SK-N-SH (cell line): ENCODE measurements around the gene RPL27. TPM values are rescaled to one million over a fixed set of nuclear protein-coding genes. Genes with fewer than 3 reads are reported as not detected.
A peak's percentile ranks its signal among the peaks of the same experiment; 100 is the strongest.

ENCODE experiments used
- CTCF ChIA-PET: fragments of 300-600, 350-600 bp; formaldehyde crosslinking; extraction: SDS; loops from one replicate; lab custom pipeline; 2021; lab: Yijun Ruan, JAX
- POLR2A ChIA-PET: fragments of 350-600 bp; sonication (Branson Sonifier 250); formaldehyde crosslinking; extraction: SDS; loops from one replicate; lab custom pipeline; 2020; ENCODE audit warnings: antibody characterized with exemption, inconsistent platforms; lab: Yijun Ruan, JAX
- DNase-seq: peaks from one replicate; pipeline ENCODE4 v3.0.0; 2012
- H2AFZ ChIP-seq: fragments of 200-600 bp; sonication (generic); 2 replicates; pipeline ENCODE4 v1.8.1; 2016; ENCODE audit warnings: antibody characterized with exemption, mild to moderate bottlenecking, low read depth
- H3F3A ChIP-seq: fragments of 200-600 bp; sonication (generic); replicated peaks from 2 replicates; pipeline ENCODE3; 2016; ENCODE audit warnings: antibody characterized with exemption, mild to moderate bottlenecking; ENCODE audit not compliant: insufficient read depth
- H3K27ac ChIP-seq, 2 experiments: fragments of 200-500 bp in 1 of 2; fragments of 200-600 bp in 1 of 2; sonication (Bioruptor generic) in 1 of 2; sonication (generic), shearing (Covaris generic) in 1 of 2; 2 replicates each; pipeline versions ENCODE4 v1.5.1 to v1.6.1; 2014 to 2016; ENCODE audit warnings: low read depth in 2 of 2, inconsistent platforms in 1 of 2, low read length in 1 of 2, mild to moderate bottlenecking in 1 of 2, mixed read lengths in 1 of 2
- H3K27me3 ChIP-seq: fragments of 200-600 bp; sonication (generic), shearing (Covaris generic); 2 replicates; pipeline ENCODE4 v1.6.1; 2016; ENCODE audit warnings: mixed run types; ENCODE audit not compliant: insufficient read depth
- H3K36me3 ChIP-seq, 2 experiments: fragments of 200-500 bp in 1 of 2; fragments of 200-600 bp in 1 of 2; sonication (Bioruptor generic) in 1 of 2; sonication (generic) in 1 of 2; replicated peaks in 1 of 2; 2 replicates each; pipeline versions ENCODE3 to v1.5.1; 2014 to 2016; ENCODE audit warnings: low read length in 1 of 2, mild to moderate bottlenecking in 1 of 2; ENCODE audit not compliant: insufficient read depth in 2 of 2, control insufficient read depth in 1 of 2
- H3K4me1 ChIP-seq, 2 experiments: fragments of 200-500 bp in 1 of 2; fragments of 200-600 bp in 1 of 2; sonication (Bioruptor generic) in 1 of 2; sonication (generic), shearing (Covaris generic) in 1 of 2; 2 replicates each; pipeline versions ENCODE4 v1.5.1 to v1.6.1; 2014 to 2016; ENCODE audit warnings: low read depth in 1 of 2, low read length in 1 of 2, mixed run types in 1 of 2; ENCODE audit not compliant: insufficient read depth in 2 of 2, control insufficient read depth in 1 of 2
- H3K4me2 ChIP-seq: fragments of 200-600 bp; sonication (generic), shearing (Covaris generic); 2 replicates; pipeline ENCODE4 v1.6.1; 2017; ENCODE audit warnings: mixed run types
- H3K4me3 ChIP-seq, 2 experiments: fragments of 200-500 bp in 1 of 2; fragments of 200-600 bp in 1 of 2; sonication (Bioruptor generic) in 1 of 2; sonication (generic), shearing (Covaris generic) in 1 of 2; 2 replicates each; pipeline versions ENCODE4 v1.5.1 to v1.8.1; 2014 to 2016; ENCODE audit warnings: low read depth in 2 of 2, inconsistent platforms in 1 of 2, low read length in 1 of 2, mild to moderate bottlenecking in 1 of 2, mixed read lengths in 1 of 2, moderate library complexity in 1 of 2
- H3K79me2 ChIP-seq: fragments of 200-600 bp; sonication (generic); 2 replicates; pipeline ENCODE4 v1.8.1; 2017; ENCODE audit warnings: mild to moderate bottlenecking; ENCODE audit not compliant: insufficient read depth
- H3K9ac ChIP-seq: fragments of 200-600 bp; sonication (generic); 2 replicates; pipeline ENCODE4 v1.6.1; 2017; ENCODE audit warnings: mixed run types
- H3K9me2 ChIP-seq: fragments of 200-600 bp; sonication (generic); 2 replicates; pipeline ENCODE4 v1.6.1; 2017; ENCODE audit warnings: mixed run types
- H3K9me3 ChIP-seq: fragments of 200-600 bp; sonication (generic); 2 replicates; pipeline ENCODE4 v1.6.1; 2017; ENCODE audit warnings: mixed run types, mild to moderate bottlenecking, moderate library complexity
- H4K20me1 ChIP-seq: fragments of 200-600 bp; sonication (generic); 2 replicates; pipeline ENCODE4 v1.6.1; 2017; ENCODE audit warnings: mild to moderate bottlenecking, mixed run types; ENCODE audit not compliant: insufficient read depth
- CHD2 ChIP-seq: fragments of 150-350 bp; IDR thresholded peaks from 2 replicates; pipeline ENCODE4 v1.6.1; 2018; ENCODE audit warnings: low read length; ENCODE audit not compliant: partially characterized antibody
- ELF1 ChIP-seq: IDR thresholded peaks from 2 replicates; pipeline ENCODE4 v1.4.0; 2012
- FOSL2 ChIP-seq: IDR thresholded peaks from 2 replicates; pipeline ENCODE4 v1.4.0; 2012; ENCODE audit warnings: low read depth, mild to moderate bottlenecking, moderate library complexity, borderline replicate concordance
- FOXM1 ChIP-seq: IDR thresholded peaks from 2 replicates; pipeline ENCODE4 v1.4.0; 2012; ENCODE audit warnings: low read depth, mild to moderate bottlenecking
- JUND ChIP-seq: IDR thresholded peaks from 2 replicates; pipeline ENCODE4 v1.4.0; 2012
- MXI1 ChIP-seq: IDR thresholded peaks from 2 replicates; pipeline ENCODE4 v1.6.1; 2012; ENCODE audit warnings: mild to moderate bottlenecking, low read depth, low read length, improper control_type of control experiment
- NFIC ChIP-seq: IDR thresholded peaks from 2 replicates; pipeline ENCODE4 v1.4.0; 2012; ENCODE audit warnings: borderline replicate concordance
- POLR2AphosphoS5 ChIP-seq: IDR thresholded peaks from 2 replicates; pipeline ENCODE4 v1.6.1; 2012; ENCODE audit warnings: low read depth, low read length
- RXRA ChIP-seq: IDR thresholded peaks from 2 replicates; pipeline ENCODE4 v1.4.0; 2012; ENCODE audit warnings: low read depth, mild to moderate bottlenecking, borderline replicate concordance
- TCF12 ChIP-seq: IDR thresholded peaks from 2 replicates; pipeline ENCODE4 v1.4.0; 2012
- TEAD4 ChIP-seq: IDR thresholded peaks from 2 replicates; pipeline ENCODE4 v1.4.0; 2012; ENCODE audit warnings: mild to moderate bottlenecking, borderline replicate concordance; ENCODE audit not compliant: insufficient read depth
- USF1 ChIP-seq: IDR thresholded peaks from 2 replicates; pipeline ENCODE4 v1.4.0; 2012; ENCODE audit warnings: low read depth, borderline replicate concordance
- USF2 ChIP-seq: fragments of 150-350 bp; IDR thresholded peaks from 2 replicates; pipeline ENCODE4 v1.6.1; 2017; ENCODE audit warnings: antibody characterized with exemption, low read length, low read depth, borderline replicate concordance
- ZBTB33 ChIP-seq: IDR thresholded peaks from 2 replicates; pipeline ENCODE4 v1.4.0; 2012; ENCODE audit warnings: low read depth, borderline replicate concordance
- WGBS: methylation state at CpG from one replicate; pipeline ENCODE4 v1.1.6; 2017; ENCODE audit warnings: low lambda C conversion rate; 5-methylcytosine and 5-hydroxymethylcytosine counted together
- polyA plus RNA-seq, 3 experiments: library from polyadenylated mRNA; depleted of rRNA; stranded (reverse); fragments of >200 nt; gene quantifications; 2 replicates each; pipeline ENCODE4 v1.2.3, GENCODE V29; 2012

The RPL27 gene
- polyA plus RNA-seq, 1 of the 3 experiments (the other 2 are of a cell fraction), result 6,383 TPM

GRCh38 chr17:42989726-42990652 lies 8.2 kb upstream of the RPL27 start:
- TF ChIP-seq NFIC (no peak), FOSL2 (peak; percentile 15; the same call in 1 of the 2 replicates)
- ChIA-PET CTCF (no interaction called here), POLR2A (no interaction called here)
- H3K27me3 ChIP-seq, result no peaks in the 10 kb centered on the region
- H3K4me3 ChIP-seq, result no peak overlapping the region
- H3K4me1 ChIP-seq, result peaks cover 0 to 11% of the 10 kb centered on the region in 2 experiments; a peak in 1 of 4 replicates
- H3K27ac ChIP-seq, result peak overlapping the region in 1 of 2 experiments; percentile 17; a peak in 1 of 4 replicates
- DNase-seq, result no peak
- no peaks in the 10 kb centered on the region for H3K9me2 ChIP-seq
- peaks cover 21% of the 10 kb centered on the region for H3F3A ChIP-seq
- peaks cover 64 to 69% of the 10 kb centered on the region in 2 experiments for H3K36me3 ChIP-seq
- no peaks in the 10 kb centered on the region for H4K20me1 ChIP-seq
- H3K4me2 ChIP-seq, result no peak overlapping the region
- WGBS, result 66% methylated on average over 6 of the region's 6 CpGs
- H3K9me3 ChIP-seq, result no peaks in the 10 kb centered on the region
- peaks cover 19% of the 10 kb centered on the region for H3K79me2 ChIP-seq
- no peak overlapping the region for H2AFZ ChIP-seq
- H3K9ac ChIP-seq, result no peak overlapping the region

GRCh38 chr17:42991471-42991870 lies 6.7 kb upstream of the RPL27 start:
- H3K36me3 ChIP-seq, result peaks cover 56 to 60% of the 10 kb centered on the region in 2 experiments
- H3K9me2 ChIP-seq, result no peaks in the 10 kb centered on the region
- TF ChIP-seq RXRA (no peak), CHD2 (no peak), JUND (no peak), TCF12 (no peak), FOSL2 (no peak), TEAD4 (no peak), USF1 (no peak), MXI1 (no peak), ZBTB33 (no peak), USF2 (no peak), ELF1 (no peak), FOXM1 (no peak), POLR2AphosphoS5 (no peak)
- 87% methylated on average over 3 of the region's 6 CpGs for WGBS
- H3K9me3 ChIP-seq, result no peaks in the 10 kb centered on the region
- H3K4me3 ChIP-seq, result no peak overlapping the region
- H3K4me2 ChIP-seq, result no peak overlapping the region
- H3K79me2 ChIP-seq, result peaks cover 4% of the 10 kb centered on the region; the same call in 1 of the 2 replicates
- POLR2A ChIA-PET, result no interaction called here
- no peak overlapping the region for H2AFZ ChIP-seq
- H3K4me1 ChIP-seq, result peaks cover 0 to 11% of the 10 kb centered on the region in 2 experiments; a peak in 1 of 4 replicates
- H4K20me1 ChIP-seq, result no peaks in the 10 kb centered on the region
- CTCF ChIA-PET, result interaction anchor here (0.7 kb wide), 1 partner anchor 202 kb away, joined by 3 read pairs; no protein-coding TSS in a partner anchor
- no peak for DNase-seq
- no peaks in the 10 kb centered on the region for H3K27me3 ChIP-seq
- H3K27ac ChIP-seq, result no peak overlapping the region
- peaks cover 25% of the 10 kb centered on the region for H3F3A ChIP-seq
- H3K9ac ChIP-seq, result no peak overlapping the region
